HG02938 (cell line): Measurements from ENCODE around the gene MEPE.
"Not testable (repeated sequence)": the region's sequence is repeated elsewhere in the genome, so short reads cannot be mapped to it uniquely, and the experiment has no call there.

Experiments
- ATAC-seq: cut with Tn5 transposase; IDR thresholded peaks from one replicate; pipeline ENCODE4 v1.9.1; 2021; ENCODE audit warnings: mild to moderate bottlenecking, moderate library complexity; ENCODE audit not compliant: unreplicated experiment

The MEPE gene

DNA sequence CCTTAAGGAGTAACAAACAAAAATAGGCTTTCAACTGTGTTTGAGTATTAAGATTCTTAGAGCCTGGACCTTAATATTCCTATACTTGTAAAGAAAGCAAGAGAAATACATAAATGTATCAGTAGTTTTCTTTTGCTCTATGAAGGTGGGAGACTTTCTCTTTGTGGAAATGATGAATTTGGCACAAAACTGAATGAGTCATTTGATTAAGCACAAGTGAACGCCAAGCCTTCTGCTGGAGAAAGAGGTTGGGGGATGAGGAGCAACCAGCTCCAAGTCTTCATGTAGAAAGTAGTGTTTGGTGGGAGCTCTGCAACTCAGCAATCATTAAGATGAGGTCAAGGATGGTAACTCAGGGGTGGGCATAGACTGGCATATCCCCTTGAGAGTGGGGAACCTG is 49.6 kb downstream of the MEPE start:
- no peak for ATAC-seq

DNA sequence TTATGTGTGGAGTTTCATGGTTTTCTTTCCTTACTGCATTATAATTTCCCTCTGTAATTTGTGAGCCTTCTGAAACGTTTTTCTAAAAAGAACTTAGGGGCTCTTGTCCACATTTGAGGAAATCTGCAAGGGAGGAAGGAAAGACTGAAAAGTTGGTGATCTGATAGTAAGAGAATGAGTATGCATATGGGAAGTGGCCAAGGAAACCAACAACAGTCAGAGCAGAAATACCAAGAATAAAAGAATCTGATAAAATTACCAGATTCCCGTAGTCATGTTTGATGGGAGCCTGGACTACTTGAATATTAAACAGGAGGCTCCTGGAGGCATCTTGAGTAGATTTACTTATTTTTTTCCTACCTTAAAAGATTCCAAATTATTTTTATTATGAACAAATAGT is 50.1 kb downstream of the MEPE start:
- ATAC-seq, result no peak

DNA sequence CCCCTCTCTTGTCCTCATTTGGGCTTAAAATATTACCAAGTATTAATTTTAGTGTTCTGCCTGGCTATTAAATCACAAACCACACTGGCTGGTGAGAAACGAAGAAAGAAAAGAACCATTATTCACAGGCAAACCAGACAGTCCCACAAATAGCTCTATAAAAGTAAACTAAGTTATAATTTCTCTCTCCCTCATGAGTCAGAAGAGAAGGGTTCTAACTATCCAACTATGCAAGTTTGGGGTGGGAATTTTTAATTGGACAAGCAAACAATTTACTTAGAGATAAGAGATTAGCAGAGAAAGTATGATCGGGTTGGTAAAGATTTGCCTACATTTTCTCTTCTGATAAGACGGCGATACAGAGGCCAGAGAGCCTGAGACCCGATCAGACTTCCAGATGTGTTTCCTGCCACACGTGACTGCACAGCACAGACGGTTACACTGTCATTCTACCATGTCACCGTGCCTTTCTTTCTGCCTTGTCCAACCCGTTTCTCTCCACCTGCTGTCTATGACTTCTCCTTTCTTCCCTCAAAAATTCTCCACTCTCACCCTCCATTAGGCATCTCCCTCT is 52.3 kb downstream of the MEPE start:
- ATAC-seq, result no peak

DNA sequence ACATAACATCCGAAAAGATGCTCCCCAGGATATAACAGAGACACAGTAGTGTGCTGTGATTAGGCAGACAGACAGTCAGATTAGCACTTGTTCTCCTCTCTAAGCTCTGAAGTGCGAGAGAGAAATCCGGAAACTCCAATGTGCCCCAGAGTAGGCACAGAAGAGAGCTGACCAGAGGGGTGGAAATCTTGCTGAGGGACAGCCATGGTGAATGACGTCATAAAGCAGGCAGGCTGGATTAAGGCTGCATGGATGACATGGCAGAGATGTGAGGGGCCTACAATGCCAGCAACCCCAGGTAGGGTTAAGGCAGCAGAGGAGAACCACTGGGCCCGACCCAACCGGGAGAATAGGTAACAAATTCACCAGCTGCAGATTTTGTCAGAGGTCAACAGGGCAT is 53.3 kb downstream of the MEPE start:
- ATAC-seq, result no peak

DNA sequence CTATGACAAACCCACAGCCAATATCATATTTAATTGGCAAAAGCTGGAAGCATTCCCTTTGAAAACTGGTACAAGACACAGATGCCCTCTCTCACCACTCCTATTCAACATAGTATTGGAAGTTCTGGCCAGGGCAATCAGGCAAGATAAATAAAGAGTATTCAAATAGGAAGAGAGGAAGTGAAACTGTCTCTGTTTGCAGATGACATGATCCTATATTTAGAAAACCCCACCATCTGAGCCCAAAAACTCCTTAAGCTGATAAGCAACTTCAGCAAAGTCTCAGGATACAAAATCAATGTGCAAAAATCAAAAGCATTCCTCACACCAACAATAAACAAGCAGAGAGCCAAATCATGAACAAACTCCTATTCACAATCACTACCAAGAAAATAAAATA is 58.0 kb downstream of the MEPE start:
- not testable (repeated sequence) for ATAC-seq

DNA sequence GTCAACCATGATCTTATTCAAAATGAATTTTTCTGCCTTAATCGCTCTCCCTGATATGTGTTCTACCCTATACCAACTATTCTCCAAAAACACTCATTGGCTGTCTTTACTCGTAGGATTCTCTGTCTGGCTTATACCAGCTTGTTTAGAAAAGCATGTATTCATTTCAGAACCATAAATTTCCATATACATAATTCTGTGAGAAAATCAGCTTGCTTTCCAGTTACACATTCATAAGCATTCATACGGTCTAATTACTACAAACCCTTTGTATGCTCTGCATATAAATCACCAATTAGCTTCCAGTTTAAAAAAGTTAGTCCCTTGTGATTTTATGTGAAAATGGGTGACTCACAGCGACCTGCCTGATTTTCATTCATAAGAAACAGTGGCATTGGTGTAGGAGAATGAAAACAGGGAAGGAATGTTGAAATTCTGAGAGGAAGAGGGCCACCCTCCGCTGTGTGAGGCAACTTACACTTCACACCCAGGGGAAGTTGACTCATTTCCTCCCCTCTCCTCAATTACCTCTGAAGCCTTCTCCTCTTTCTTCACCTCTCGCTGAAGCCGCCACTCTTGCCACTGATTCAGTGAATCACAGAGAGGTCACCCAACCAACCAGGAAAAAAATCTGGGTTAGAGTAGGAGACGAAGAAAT is 63.3 kb downstream of the MEPE start:
- ATAC-seq, result no peak
